ENCODE results near the gene DISP3. TPM values are rescaled to one million over a fixed set of nuclear protein-coding genes. Genes with fewer than 3 reads are reported as not detected.
A peak's percentile ranks its signal among the peaks of the same experiment; 100 is the strongest.

DISP3 gene
- total and polyA plus RNA-seq, 4 donors = 0.04 to 0.18 (median 0.07) TPM; not detected in 1

GRCh38 chr1:11543796-11544195, 64.8 kb downstream of the DISP3 start:
- no peaks in the 10 kb centered on the region for H3K4me1 ChIP-seq (ENCODE audit: control insufficient read depth in 5 of 5, insufficient read depth in 5 of 5, low read length in 5 of 5)
- no peak overlapping the region for H3K9ac ChIP-seq (ENCODE audit: insufficient read depth in 1 of 2, low read length in 2 of 2)
- H3K27ac ChIP-seq (ENCODE audit: low read depth in 1 of 2, low read length in 1 of 2) = no peak overlapping the region
- no peak for ATAC-seq (ENCODE audit: insufficient read depth, low FRiP score)
- no peak for DNase-seq
- 84 to 86% methylated on average over 2 of the region's 2 CpGs for WGBS, 2 donors
- H3K27me3 ChIP-seq (ENCODE audit: control insufficient read depth in 3 of 3, insufficient read depth in 3 of 3, low read length in 2 of 3) = peaks cover 0 to 5% (median 0%) of the 10 kb centered on the region in 3 donors
- no peak for TF ChIP-seq CTCF (IDR thresholded peaks at IDR 0.05; ENCODE audit: control extremely low read depth, extremely low read depth)
- no peaks in the 10 kb centered on the region for H3K36me3 ChIP-seq (ENCODE audit: control insufficient read depth in 4 of 4, insufficient read depth in 4 of 4, low read length in 4 of 4)
- H3K9me3 ChIP-seq (ENCODE audit: control insufficient read depth in 4 of 4, insufficient read depth in 3 of 4, low read length in 3 of 4) = peaks cover 0 to 4% (median 0%) of the 10 kb centered on the region in 4 donors
- no peak overlapping the region for H3K4me3 ChIP-seq

GRCh38 chr1:11546456-11546855, 67.5 kb downstream of the DISP3 start:
- ATAC-seq (ENCODE audit: insufficient read depth, low FRiP score) = no peak

GRCh38 chr1:11550664-11551283, 71.8 kb downstream of the DISP3 start:
- peak; percentile 91 to 96 (median 96) for DNase-seq
- 8 to 10% methylated on average over 12 of the region's 12 CpGs for WGBS, 2 donors
- H3K27ac ChIP-seq (ENCODE audit: low read depth in 1 of 2, low read length in 1 of 2) = no peak overlapping the region
- H3K9me3 ChIP-seq (ENCODE audit: control insufficient read depth in 4 of 4, insufficient read depth in 3 of 4, low read length in 3 of 4) = peaks cover 0 to 3% (median 0%) of the 10 kb centered on the region in 4 donors
- no peaks in the 10 kb centered on the region for H3K36me3 ChIP-seq (ENCODE audit: control insufficient read depth in 4 of 4, insufficient read depth in 4 of 4, low read length in 4 of 4)
- no peak for TF ChIP-seq CTCF (IDR thresholded peaks at IDR 0.05; ENCODE audit: control extremely low read depth, extremely low read depth)
- peaks cover 0 to 6% (median 0%) of the 10 kb centered on the region in 3 donors for H3K27me3 ChIP-seq (ENCODE audit: control insufficient read depth in 3 of 3, insufficient read depth in 3 of 3, low read length in 2 of 3)
- H3K4me1 ChIP-seq (ENCODE audit: control insufficient read depth in 5 of 5, insufficient read depth in 5 of 5, low read length in 5 of 5) = no peaks in the 10 kb centered on the region
- no peak overlapping the region for H3K4me3 ChIP-seq
- H3K9ac ChIP-seq (ENCODE audit: insufficient read depth in 1 of 2, low read length in 2 of 2) = no peak overlapping the region
- ATAC-seq (ENCODE audit: insufficient read depth, low FRiP score) = no peak

More at GRCh38 chr1:11546456-11546855, 67.5 kb downstream of the DISP3 start:
- peaks cover 0 to 2% (median 0%) of the 10 kb centered on the region in 4 donors for H3K9me3 ChIP-seq (ENCODE audit: control insufficient read depth in 4 of 4, insufficient read depth in 3 of 4, low read length in 3 of 4)
- 71 to 75% methylated on average over 4 of the region's 4 CpGs for WGBS, 2 donors
- no peak for TF ChIP-seq CTCF (IDR thresholded peaks at IDR 0.05; ENCODE audit: control extremely low read depth, extremely low read depth)
- no peaks in the 10 kb centered on the region for H3K4me1 ChIP-seq (ENCODE audit: control insufficient read depth in 5 of 5, insufficient read depth in 5 of 5, low read length in 5 of 5)
- H3K36me3 ChIP-seq (ENCODE audit: control insufficient read depth in 4 of 4, insufficient read depth in 4 of 4, low read length in 4 of 4) = no peaks in the 10 kb centered on the region
- peaks cover 0 to 2% (median 0%) of the 10 kb centered on the region in 3 donors for H3K27me3 ChIP-seq (ENCODE audit: control insufficient read depth in 3 of 3, insufficient read depth in 3 of 3, low read length in 2 of 3)
- no peak overlapping the region for H3K9ac ChIP-seq (ENCODE audit: insufficient read depth in 1 of 2, low read length in 2 of 2)
- H3K27ac ChIP-seq (ENCODE audit: low read depth in 1 of 2, low read length in 1 of 2) = no peak overlapping the region
- DNase-seq = no peak
- no peak overlapping the region for H3K4me3 ChIP-seq

Measured in lung (tissue), 12 donors.